Liver (tissue), 3 donors: Measurements from ENCODE around the gene CLDN24.

Experiments
- EGR1 ChIP-seq, 2 donors: IDR thresholded peaks; 2 replicates each; pipeline ENCODE4 v1.6.1; 2016 to 2018; ENCODE audit warnings: antibody characterized with exemption in 2 of 2, low read depth in 2 of 2
- GABPA ChIP-seq, 2 donors: IDR thresholded peaks in 1 of 2; conservative IDR thresholded peaks in 1 of 2; 2 replicates each; pipeline ENCODE4 v1.6.1; 2016; ENCODE audit warnings: antibody characterized with exemption in 2 of 2, mild to moderate bottlenecking in 1 of 2, moderate library complexity in 1 of 2
- HNF4A ChIP-seq, 2 donors: conservative IDR thresholded peaks; 2 replicates each; pipeline ENCODE4 v1.6.1; 2016; ENCODE audit warnings: antibody characterized with exemption in 2 of 2, mild to moderate bottlenecking in 2 of 2
- RAD21 ChIP-seq, 2 donors: IDR thresholded peaks; 2 replicates each; pipeline ENCODE4 v1.6.1; 2016; ENCODE audit warnings: antibody characterized with exemption in 2 of 2, mild to moderate bottlenecking in 2 of 2
- SP1 ChIP-seq: IDR thresholded peaks from 2 replicates; pipeline ENCODE4 v1.6.1; 2018; ENCODE audit warnings: antibody characterized with exemption, mild to moderate bottlenecking
- TF ChIP-seq, protein P1 (sequence below): fragments of 150-350 bp; IDR thresholded peaks from 2 replicates; pipeline ENCODE4 v1.5.1; 2017; ENCODE audit warnings: improper control_type of control experiment, low read depth, low read length; ENCODE audit not compliant: missing input control
- TF ChIP-seq, protein P2 (sequence below): IDR thresholded peaks from 2 replicates; pipeline ENCODE4 v1.6.1; 2016; ENCODE audit warnings: antibody characterized with exemption, mild to moderate bottlenecking
- TF ChIP-seq, protein P3 (sequence below): IDR thresholded peaks from 2 replicates; pipeline ENCODE4 v1.6.1; 2016; ENCODE audit warnings: antibody characterized with exemption
- donor health status: healthy.
- donor health status: healthy.

DNA sequence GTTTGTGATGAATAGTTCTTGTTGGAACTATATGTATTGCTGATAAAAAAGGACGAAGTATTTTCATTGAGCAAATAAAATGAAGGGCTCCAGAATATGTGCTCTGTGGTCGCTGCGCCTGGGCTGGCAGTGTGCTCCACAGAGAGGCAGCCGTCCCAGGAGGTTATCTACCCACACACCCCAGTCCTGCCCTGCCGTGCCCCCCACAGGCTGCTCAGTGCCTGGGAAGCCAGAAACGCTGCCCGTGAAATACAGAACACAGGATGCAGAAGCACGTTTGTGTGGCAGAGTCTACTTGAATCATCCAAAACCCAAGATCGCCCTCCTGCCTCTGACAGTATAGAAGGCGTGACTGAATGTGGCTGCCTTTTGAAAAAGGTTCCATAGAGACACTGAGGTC, 3.6 kb downstream of the CLDN24 start:
- TF ChIP-seq, protein P1, sequence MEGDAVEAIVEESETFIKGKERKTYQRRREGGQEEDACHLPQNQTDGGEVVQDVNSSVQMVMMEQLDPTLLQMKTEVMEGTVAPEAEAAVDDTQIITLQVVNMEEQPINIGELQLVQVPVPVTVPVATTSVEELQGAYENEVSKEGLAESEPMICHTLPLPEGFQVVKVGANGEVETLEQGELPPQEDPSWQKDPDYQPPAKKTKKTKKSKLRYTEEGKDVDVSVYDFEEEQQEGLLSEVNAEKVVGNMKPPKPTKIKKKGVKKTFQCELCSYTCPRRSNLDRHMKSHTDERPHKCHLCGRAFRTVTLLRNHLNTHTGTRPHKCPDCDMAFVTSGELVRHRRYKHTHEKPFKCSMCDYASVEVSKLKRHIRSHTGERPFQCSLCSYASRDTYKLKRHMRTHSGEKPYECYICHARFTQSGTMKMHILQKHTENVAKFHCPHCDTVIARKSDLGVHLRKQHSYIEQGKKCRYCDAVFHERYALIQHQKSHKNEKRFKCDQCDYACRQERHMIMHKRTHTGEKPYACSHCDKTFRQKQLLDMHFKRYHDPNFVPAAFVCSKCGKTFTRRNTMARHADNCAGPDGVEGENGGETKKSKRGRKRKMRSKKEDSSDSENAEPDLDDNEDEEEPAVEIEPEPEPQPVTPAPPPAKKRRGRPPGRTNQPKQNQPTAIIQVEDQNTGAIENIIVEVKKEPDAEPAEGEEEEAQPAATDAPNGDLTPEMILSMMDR: no peak
- TF ChIP-seq, protein P2, sequence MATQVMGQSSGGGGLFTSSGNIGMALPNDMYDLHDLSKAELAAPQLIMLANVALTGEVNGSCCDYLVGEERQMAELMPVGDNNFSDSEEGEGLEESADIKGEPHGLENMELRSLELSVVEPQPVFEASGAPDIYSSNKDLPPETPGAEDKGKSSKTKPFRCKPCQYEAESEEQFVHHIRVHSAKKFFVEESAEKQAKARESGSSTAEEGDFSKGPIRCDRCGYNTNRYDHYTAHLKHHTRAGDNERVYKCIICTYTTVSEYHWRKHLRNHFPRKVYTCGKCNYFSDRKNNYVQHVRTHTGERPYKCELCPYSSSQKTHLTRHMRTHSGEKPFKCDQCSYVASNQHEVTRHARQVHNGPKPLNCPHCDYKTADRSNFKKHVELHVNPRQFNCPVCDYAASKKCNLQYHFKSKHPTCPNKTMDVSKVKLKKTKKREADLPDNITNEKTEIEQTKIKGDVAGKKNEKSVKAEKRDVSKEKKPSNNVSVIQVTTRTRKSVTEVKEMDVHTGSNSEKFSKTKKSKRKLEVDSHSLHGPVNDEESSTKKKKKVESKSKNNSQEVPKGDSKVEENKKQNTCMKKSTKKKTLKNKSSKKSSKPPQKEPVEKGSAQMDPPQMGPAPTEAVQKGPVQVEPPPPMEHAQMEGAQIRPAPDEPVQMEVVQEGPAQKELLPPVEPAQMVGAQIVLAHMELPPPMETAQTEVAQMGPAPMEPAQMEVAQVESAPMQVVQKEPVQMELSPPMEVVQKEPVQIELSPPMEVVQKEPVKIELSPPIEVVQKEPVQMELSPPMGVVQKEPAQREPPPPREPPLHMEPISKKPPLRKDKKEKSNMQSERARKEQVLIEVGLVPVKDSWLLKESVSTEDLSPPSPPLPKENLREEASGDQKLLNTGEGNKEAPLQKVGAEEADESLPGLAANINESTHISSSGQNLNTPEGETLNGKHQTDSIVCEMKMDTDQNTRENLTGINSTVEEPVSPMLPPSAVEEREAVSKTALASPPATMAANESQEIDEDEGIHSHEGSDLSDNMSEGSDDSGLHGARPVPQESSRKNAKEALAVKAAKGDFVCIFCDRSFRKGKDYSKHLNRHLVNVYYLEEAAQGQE: no peak
- TF ChIP-seq RAD21 (IDR thresholded peaks at IDR 0.05): no peak
- no peak for TF ChIP-seq GABPA (IDR thresholded peaks at IDR 0.05 in 1 of 2, conservative IDR thresholded peaks at IDR 0.05 in 1 of 2)
- TF ChIP-seq EGR1 (IDR thresholded peaks at IDR 0.05; ENCODE audit: low read depth in 2 of 2): no peak
- TF ChIP-seq HNF4A (conservative IDR thresholded peaks at IDR 0.05): no peak
- TF ChIP-seq, protein P3, sequence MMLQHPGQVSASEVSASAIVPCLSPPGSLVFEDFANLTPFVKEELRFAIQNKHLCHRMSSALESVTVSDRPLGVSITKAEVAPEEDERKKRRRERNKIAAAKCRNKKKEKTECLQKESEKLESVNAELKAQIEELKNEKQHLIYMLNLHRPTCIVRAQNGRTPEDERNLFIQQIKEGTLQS: no peak
- TF ChIP-seq SP1: no peak
